ENCODE results near the gene C2CD5. TPM values are rescaled to one million over a fixed set of nuclear protein-coding genes. Genes with fewer than 3 reads are reported as not detected.

Gene C2CD5
- total RNA-seq, 1 donor from 2014 or later: 50.2 TPM

GRCh38 chr12:22408610-22409376, 135.5 kb downstream of the C2CD5 start:
- Histone ChIP-seq H3K9me3 (no peaks in the 10 kb centered on the region), H3K27me3 (ENCODE audit: low read depth) (no peaks in the 10 kb centered on the region), H3K27ac (peak overlapping the region; percentile 5), H3K36me3 (no peaks in the 10 kb centered on the region), H3K4me3 (no peak overlapping the region), H3K4me1 (peaks cover 22% of the 10 kb centered on the region)
- intact Hi-C loops (cut with DNase I): no loop called here
- DNase-seq (no peak), ATAC-seq (peak; percentile 80 to 88)
- TF ChIP-seq, protein P1, sequence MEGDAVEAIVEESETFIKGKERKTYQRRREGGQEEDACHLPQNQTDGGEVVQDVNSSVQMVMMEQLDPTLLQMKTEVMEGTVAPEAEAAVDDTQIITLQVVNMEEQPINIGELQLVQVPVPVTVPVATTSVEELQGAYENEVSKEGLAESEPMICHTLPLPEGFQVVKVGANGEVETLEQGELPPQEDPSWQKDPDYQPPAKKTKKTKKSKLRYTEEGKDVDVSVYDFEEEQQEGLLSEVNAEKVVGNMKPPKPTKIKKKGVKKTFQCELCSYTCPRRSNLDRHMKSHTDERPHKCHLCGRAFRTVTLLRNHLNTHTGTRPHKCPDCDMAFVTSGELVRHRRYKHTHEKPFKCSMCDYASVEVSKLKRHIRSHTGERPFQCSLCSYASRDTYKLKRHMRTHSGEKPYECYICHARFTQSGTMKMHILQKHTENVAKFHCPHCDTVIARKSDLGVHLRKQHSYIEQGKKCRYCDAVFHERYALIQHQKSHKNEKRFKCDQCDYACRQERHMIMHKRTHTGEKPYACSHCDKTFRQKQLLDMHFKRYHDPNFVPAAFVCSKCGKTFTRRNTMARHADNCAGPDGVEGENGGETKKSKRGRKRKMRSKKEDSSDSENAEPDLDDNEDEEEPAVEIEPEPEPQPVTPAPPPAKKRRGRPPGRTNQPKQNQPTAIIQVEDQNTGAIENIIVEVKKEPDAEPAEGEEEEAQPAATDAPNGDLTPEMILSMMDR (IDR thresholded peaks at IDR 0.05): no peak

- DNase-seq (no peak), ATAC-seq (no peak)
- no peaks in the 10 kb centered on the region for H3K36me3 ChIP-seq
- no peak overlapping the region for H3K4me3 ChIP-seq
- peaks cover 22% of the 10 kb centered on the region for H3K4me1 ChIP-seq
- intact Hi-C loops (cut with DNase I): no loop called here
- H3K9me3 ChIP-seq: no peaks in the 10 kb centered on the region
- TF ChIP-seq, protein P1 (IDR thresholded peaks at IDR 0.05): no peak
- no peak overlapping the region for H3K27ac ChIP-seq
- H3K27me3 ChIP-seq (ENCODE audit: low read depth): no peaks in the 10 kb centered on the region
These were observed 136.9 kb downstream of the C2CD5 start for GRCh38 chr12:22407397-22407796.

DNA sequence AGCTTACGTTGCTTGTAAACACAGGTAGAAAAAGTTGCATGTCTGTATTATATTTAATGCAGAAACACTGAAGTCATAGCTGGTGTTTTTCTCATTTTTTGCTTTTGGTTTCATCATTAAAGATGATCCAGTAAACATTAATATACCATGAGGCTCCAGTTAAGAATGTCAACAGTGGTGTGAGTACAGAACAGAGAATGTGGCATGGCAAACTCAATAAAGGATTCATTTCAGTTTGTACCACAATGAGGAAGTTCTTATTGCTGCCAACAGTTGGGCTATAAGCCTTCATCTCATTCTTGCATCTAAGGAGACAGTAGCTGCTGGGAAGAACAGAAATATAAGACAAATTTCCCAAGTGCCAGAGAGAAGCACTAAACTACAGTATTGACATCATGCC, 137.7 kb downstream of the C2CD5 start:
- intact Hi-C loops (cut with DNase I): no loop called here
- Histone ChIP-seq H3K27me3 (ENCODE audit: low read depth) (no peaks in the 10 kb centered on the region), H3K4me1 (peaks cover 22% of the 10 kb centered on the region), H3K4me3 (no peak overlapping the region), H3K9me3 (no peaks in the 10 kb centered on the region), H3K27ac (no peak overlapping the region), H3K36me3 (no peaks in the 10 kb centered on the region)
- DNase-seq (no peak), ATAC-seq (no peak)
- TF ChIP-seq, protein P1 (IDR thresholded peaks at IDR 0.05): no peak

DNA sequence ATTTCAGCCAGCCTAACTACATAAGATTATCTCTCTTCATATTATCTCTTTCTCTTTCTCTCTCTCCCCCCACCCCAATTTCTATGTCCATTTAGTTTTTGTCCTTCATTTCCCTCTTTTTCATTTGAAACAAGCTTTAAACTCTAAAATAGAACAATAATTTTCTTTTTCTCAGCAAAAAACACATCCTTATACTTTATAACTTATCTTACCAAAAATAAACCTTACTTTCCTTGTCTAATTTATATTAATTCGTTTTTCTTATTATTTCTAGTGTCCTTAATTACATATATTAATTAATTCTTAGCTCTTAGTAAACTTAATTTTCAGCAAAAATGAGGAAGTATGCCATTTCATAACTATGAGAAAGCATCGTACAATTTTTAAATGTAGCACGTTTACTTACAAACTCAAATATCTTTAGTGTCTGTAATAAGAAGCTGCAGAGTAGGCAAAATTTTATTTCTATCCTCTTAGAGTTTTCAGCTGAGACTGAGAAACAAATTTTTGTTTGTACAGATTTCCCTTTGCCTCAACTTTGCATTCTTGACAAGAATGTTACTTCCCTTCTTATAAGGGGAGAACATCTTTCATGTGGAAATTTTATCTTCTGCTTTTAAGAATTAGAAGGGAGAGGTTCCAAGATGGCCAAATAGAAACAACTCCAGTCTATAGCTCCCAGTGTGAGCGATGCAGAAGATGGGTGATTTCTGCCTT, 144.7 kb downstream of the C2CD5 start:
- ATAC-seq (no peak), DNase-seq (no peak)
- Histone ChIP-seq H3K36me3 (no peaks in the 10 kb centered on the region), H3K4me3 (no peak overlapping the region), H3K27me3 (ENCODE audit: low read depth) (no peaks in the 10 kb centered on the region), H3K4me1 (peaks cover 5% of the 10 kb centered on the region), H3K9me3 (no peaks in the 10 kb centered on the region), H3K27ac (no peak overlapping the region)
- TF ChIP-seq, protein P1 (IDR thresholded peaks at IDR 0.05): no peak
- intact Hi-C loops (cut with DNase I): no loop called here

Other genes starting within 250 kb of the C2CD5 start
- gene ST8SIA1, start 209.8 kb downstream of the C2CD5 start, total RNA-seq: 9.1 TPM
- gene ETNK1, start 80.6 kb upstream of the C2CD5 start, total RNA-seq: 82.4 TPM

Measured in lower lobe of right lung (tissue), 2 donors.